HepG2 (cell line): ENCODE data around the gene OST4. TPM values are rescaled to one million over a fixed set of nuclear protein-coding genes. Genes with fewer than 3 reads are reported as not detected.

Source experiments
- ARID3A ChIP-seq: IDR thresholded peaks from 2 replicates; pipeline ENCODE4 v1.6.1; 2012; ENCODE audit warnings: low read depth, low read length, improper control_type of control experiment
- CBX1 ChIP-seq: IDR thresholded peaks from one replicate; pipeline ENCODE4 v1.6.1; 2016; ENCODE audit warnings: antibody characterized with exemption, low read depth
- DMAP1 ChIP-seq: IDR thresholded peaks from 2 replicates; pipeline ENCODE4 v1.6.1; 2016
- DPF2 ChIP-seq: sonication (generic); formaldehyde crosslinking; IDR thresholded peaks from 2 replicates; pipeline ENCODE4 v1.4.0; 2020; ENCODE audit warnings: mild to moderate bottlenecking, low read depth, missing genetic modification reagents, borderline replicate concordance
- ETV6 ChIP-seq: sonication (generic); formaldehyde crosslinking; conservative IDR thresholded peaks from 2 replicates; pipeline ENCODE4 v1.4.0; 2020; ENCODE audit warnings: missing genetic modification reagents
- LRRFIP1 ChIP-seq: sonication (generic); formaldehyde crosslinking; conservative IDR thresholded peaks from 2 replicates; pipeline ENCODE4 v1.4.0; 2020; ENCODE audit warnings: missing genetic modification reagents
- MBNL3 ChIP-seq: fragments of 250-450 bp; sonication (Bioruptor Pico); conservative IDR thresholded peaks from 2 replicates; pipeline ENCODE4 v1.8.0; 2022; ENCODE audit warnings: mild to moderate bottlenecking, inconsistent platforms
- MXD4 ChIP-seq: IDR thresholded peaks from 2 replicates; pipeline ENCODE4 v1.6.1; 2016; ENCODE audit warnings: mild to moderate bottlenecking, missing biosample characterization, missing genetic modification reagents
- PHB2 ChIP-seq: fragments of 450-650 bp; IDR thresholded peaks from 2 replicates; pipeline ENCODE4 v1.6.1; 2018; ENCODE audit not compliant: partially characterized antibody
- RFXAP ChIP-seq: sonication (generic); formaldehyde crosslinking; IDR thresholded peaks from 2 replicates; pipeline ENCODE4 v1.4.0; 2020; ENCODE audit warnings: missing genetic modification reagents, borderline replicate concordance
- SNAI1 ChIP-seq: sonication (generic); formaldehyde crosslinking; IDR thresholded peaks from 2 replicates; pipeline ENCODE4 v1.5.0; 2020; ENCODE audit warnings: mild to moderate bottlenecking, missing genetic modification reagents, borderline replicate concordance
- STAT5B ChIP-seq: sonication (generic); formaldehyde crosslinking; IDR thresholded peaks from 2 replicates; pipeline ENCODE4 v1.4.0; 2020; ENCODE audit warnings: missing genetic modification reagents
- THRA ChIP-seq: sonication (generic); formaldehyde crosslinking; IDR thresholded peaks from 2 replicates; pipeline ENCODE4 v1.4.0; 2020; ENCODE audit warnings: missing genetic modification reagents, borderline replicate concordance
- ZFP36 ChIP-seq: fragments of 150-350 bp; IDR thresholded peaks from 2 replicates; pipeline ENCODE4 v1.6.1; 2018; ENCODE audit warnings: borderline replicate concordance, low read length, low read depth; ENCODE audit not compliant: partially characterized antibody
- ZNF24 ChIP-seq: fragments of 450-650 bp; IDR thresholded peaks from 2 replicates; pipeline ENCODE4 v1.6.1; 2017; ENCODE audit warnings: antibody characterized with exemption, mild to moderate bottlenecking
- ZNF280B ChIP-seq: sonication (generic); formaldehyde crosslinking; IDR thresholded peaks from 2 replicates; pipeline ENCODE4 v1.5.0; 2020; ENCODE audit warnings: missing genetic modification reagents, mild to moderate bottlenecking, borderline replicate concordance
- ZNF362 ChIP-seq: sonication (generic); formaldehyde crosslinking; IDR thresholded peaks from 2 replicates; pipeline ENCODE4 v1.4.0; 2020; ENCODE audit warnings: missing genetic modification reagents, mild to moderate bottlenecking, borderline replicate concordance
- ZNF510 ChIP-seq: sonication (generic); formaldehyde crosslinking; IDR thresholded peaks from 2 replicates; pipeline ENCODE4 v1.4.0; 2020; ENCODE audit warnings: low read depth, mild to moderate bottlenecking, missing genetic modification reagents
- ZNF773 ChIP-seq: sonication (generic); formaldehyde crosslinking; IDR thresholded peaks from 2 replicates; pipeline ENCODE4 v1.4.0; 2020; ENCODE audit warnings: missing genetic modification reagents, borderline replicate concordance
- polyA plus RNA-seq, 8 experiments: library from polyadenylated mRNA; depleted of rRNA in 3 of 8; stranded (reverse) in 7 of 8; unstranded in 1 of 8; fragments of >200 nt; fragmentation: Illumina TruSeq in 4 of 8; extraction: Trizol in 4 of 8; gene quantifications; 2 replicates each; pipeline versions ENCODE4 v1.2.1 to v1.2.3, GENCODE V29; 2011 to 2016; ENCODE audit warnings: low read depth in 4 of 8, missing spikeins in 1 of 8, mixed read lengths in 1 of 8; ENCODE audit not compliant: insufficient read depth in 1 of 8
- total RNA-seq, 5 experiments: library from RNA; depleted of rRNA; stranded (reverse); fragments of >200 nt; fragmentation: Illumina TruSeq; extraction: Trizol; gene quantifications; 2 replicates each; pipeline ENCODE4 v1.2.3, GENCODE V29; 2016; ENCODE audit warnings: low read depth in 1 of 5

Gene OST4
- total and polyA plus RNA-seq, 2 of the 13 experiments (the other 11 are each of a cell fraction or from before 2014, with no cell fraction given), result 498 to 584 TPM

- TF ChIP-seq LRRFIP1, result no peak
- no peak for TF ChIP-seq ZFP36
- TF ChIP-seq CBX1, result peak; percentile 53
- no peak for TF ChIP-seq MBNL3
- peak; percentile 51 for TF ChIP-seq STAT5B (CRISPR knock-in tag)
- TF ChIP-seq ZNF362 (CRISPR knock-in tag), result no peak; the same call in 1 of the 2 replicates
- no peak for TF ChIP-seq SNAI1 (CRISPR knock-in tag)
- peak; percentile 93 for TF ChIP-seq DPF2 (CRISPR knock-in tag)
- TF ChIP-seq THRA (CRISPR knock-in tag), result peak; percentile 96
- TF ChIP-seq ZNF280B, result no peak
- TF ChIP-seq RFXAP, result peak; percentile 92
- TF ChIP-seq ZNF24, result no peak
- peak; percentile 94 for TF ChIP-seq DMAP1
- no peak for TF ChIP-seq ZNF773 (CRISPR knock-in tag)
- peak; percentile 57; the same call in 1 of the 2 replicates for TF ChIP-seq MXD4
- 0 out of 2 replicates have a peak, but pooled peaks have one; percentile 10 for TF ChIP-seq ZNF510 (CRISPR knock-in tag)
- TF ChIP-seq ETV6 (CRISPR knock-in tag), result peak; percentile 47; the same call in 1 of the 2 replicates
- peak; percentile 97 for TF ChIP-seq ARID3A
- TF ChIP-seq PHB2, result no peak
Observed at GRCh38 chr2:27095745-27096651, 24.5 kb upstream of the OST4 start (continued).
